NCI-H146 treated with DMSO at 0.1 percent for 48 hours (cell line): ENCODE measurements around the gene ZCCHC9.
"Not testable (repeated sequence)": the region's sequence is repeated elsewhere in the genome, so short reads cannot be mapped to it uniquely, and the experiment has no call there.

Experiments used
- DNase-seq: peaks from one replicate; lab custom pipeline; 2025; ENCODE audit not compliant: unreplicated experiment; lab: John Stamatoyannopoulos, UW

Gene ZCCHC9, protein sequence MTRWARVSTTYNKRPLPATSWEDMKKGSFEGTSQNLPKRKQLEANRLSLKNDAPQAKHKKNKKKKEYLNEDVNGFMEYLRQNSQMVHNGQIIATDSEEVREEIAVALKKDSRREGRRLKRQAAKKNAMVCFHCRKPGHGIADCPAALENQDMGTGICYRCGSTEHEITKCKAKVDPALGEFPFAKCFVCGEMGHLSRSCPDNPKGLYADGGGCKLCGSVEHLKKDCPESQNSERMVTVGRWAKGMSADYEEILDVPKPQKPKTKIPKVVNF

DNA sequence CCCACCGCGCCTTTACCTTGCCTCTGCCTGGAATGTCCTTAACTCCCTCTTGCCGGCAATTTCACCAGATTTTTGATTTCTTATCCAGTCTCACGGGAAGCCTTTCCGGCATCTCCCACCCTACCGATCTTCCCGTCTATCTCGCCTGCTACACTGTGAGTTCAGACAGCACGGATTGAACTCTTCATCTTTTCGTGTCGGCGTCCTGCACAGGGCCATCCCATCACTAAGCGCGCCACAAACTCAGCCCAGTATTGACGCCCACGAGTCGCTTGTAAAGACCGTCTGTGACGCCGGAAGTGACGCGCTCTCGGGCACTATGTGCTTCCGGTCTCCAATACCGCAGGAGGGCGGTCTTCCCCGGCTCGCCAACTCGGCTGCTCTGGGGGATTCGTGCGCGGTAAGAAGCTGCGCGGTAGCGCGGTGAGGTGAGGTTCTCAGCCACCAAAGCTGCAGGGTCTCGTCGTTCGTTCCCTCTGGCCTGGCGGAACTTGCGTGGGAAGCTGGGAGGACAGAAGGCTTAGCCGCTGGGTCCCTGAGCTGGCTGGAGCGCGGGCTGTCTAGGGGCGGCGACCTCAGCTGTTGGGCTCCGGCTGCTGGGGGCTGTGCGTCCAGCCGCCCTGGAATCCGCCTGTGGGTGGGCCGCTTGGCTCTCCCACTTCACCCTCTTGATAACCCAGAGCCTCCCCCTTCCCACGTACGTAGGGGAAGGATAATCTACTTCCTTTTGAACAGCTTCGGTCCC, at the start of gene ZCCHC9:
TSS of gene ZCCHC9 (plus strand) at position 317 of the 745 bp plus-strand sequence. CDS start 3,171 bp downstream, outside the sequence.
- DNase-seq: peak; percentile 38

DNA sequence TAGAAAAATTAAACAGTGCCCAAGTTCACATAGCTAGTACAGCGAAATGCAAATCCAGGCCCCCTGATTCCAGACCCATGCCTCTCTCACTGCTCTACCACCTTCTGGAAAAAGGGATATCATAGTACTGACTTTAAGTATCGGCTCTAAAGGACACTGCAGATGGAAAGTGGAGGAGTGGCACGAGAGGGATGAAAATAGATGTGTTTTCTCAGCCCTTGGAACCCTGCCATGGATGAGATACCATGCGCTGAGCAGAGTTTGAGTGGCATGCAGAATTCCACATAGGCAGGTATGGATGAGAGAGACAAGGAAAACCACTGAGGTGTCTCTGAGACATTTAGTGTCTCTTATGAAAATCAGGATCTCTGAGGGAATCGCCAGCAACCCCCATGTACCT, 49.5 kb upstream of the ZCCHC9 start:
- no peak for DNase-seq

- DNase-seq: no peak
Measured at GRCh38 chr5:81252904-81253303, 48.5 kb upstream of the ZCCHC9 start.

DNA sequence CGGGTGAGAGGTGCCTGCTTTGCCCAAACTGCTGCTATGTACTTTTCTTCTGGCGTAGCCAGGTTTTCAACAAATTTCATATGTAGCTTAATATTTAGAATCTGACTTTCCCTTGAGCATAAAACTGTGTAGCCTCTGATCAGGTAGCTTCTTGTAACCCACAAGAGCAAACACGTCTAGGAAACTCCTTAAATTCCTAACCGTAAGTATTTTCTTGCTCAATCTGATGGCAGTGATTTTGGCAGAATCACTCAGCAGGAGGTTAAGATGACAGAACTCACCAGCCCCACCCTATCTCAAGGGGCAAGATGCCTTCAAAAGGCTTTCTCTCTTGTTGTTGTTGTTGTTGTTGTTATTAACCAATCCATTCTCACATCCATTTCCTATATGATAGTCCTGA, 47.5 kb upstream of the ZCCHC9 start:
- no peak for DNase-seq

GRCh38 chr5:81254886-81255559, 46.4 kb upstream of the ZCCHC9 start:
- DNase-seq: no peak

DNA sequence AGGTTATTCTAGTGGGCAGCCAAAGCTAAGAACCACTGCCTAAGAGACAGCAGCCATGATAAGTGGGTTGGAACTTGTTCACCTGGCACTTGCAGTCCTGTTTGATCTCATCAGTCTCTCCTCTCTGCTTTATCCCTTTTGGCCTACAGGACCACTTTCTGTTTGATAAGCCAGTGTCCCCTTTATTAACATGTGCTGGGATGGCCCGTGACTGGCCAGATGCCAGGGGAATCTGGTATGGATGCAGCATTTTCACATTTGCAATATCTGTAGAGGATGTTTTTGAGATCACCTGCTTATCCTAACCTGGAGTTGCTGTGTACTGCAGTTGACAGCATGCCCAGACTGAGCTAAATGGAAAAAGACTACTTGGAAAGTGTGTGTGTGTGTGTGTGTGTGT, 44.6 kb upstream of the ZCCHC9 start:
- DNase-seq: no peak

- DNase-seq: not testable (repeated sequence)
Measured at GRCh38 chr5:81262796-81263195, 38.6 kb upstream of the ZCCHC9 start.

DNA sequence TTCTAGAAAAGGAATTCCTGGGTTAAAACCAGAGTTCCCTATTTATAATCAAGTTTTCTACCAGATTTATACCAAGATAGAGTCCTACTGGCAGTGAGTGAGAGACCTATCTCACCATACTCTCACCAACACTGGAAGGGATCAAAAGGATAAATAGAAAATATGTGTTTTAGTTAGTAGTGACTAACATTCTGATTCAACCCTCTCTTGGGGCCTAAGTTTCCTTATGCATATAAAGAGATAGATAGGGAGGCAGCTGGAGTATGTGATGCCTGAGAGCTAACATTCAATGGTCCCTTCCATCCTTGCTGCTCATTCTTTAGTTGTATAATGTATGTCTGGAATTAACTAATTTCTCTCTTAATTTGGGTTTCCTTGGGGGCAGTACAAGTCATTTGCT, 36.3 kb upstream of the ZCCHC9 start:
- no peak for DNase-seq

DNA sequence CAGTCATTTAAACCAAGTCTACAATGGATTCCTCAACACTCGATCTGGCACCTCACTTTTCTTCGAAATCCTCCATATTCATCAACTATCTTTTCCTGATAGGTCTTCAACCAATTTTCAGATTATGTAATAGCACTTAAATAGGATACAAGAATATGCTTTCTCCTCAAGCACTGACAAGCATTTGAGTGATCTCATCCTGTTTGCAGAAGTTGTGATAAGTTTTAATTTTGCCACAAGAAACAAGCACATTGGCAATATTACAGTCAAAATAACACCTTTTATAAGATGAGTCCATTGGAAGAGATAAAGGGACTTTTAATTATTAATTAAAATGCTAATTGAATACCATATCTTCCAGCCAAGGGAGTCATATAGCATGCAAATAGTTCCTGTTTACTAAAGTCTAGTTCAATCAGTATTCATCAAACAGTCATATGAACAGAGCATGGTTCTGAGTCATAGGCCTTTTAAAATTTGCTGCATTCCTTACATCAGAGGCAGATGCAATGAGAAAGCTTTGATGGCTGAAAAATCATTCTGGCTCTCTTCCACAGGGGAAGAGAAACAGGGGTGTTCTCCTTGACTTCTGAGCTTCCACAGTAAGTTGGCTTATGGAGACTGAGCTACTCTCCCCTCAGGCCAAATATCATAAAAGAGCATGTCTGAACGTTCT, 32.7 kb upstream of the ZCCHC9 start:
- no peak for DNase-seq

DNA sequence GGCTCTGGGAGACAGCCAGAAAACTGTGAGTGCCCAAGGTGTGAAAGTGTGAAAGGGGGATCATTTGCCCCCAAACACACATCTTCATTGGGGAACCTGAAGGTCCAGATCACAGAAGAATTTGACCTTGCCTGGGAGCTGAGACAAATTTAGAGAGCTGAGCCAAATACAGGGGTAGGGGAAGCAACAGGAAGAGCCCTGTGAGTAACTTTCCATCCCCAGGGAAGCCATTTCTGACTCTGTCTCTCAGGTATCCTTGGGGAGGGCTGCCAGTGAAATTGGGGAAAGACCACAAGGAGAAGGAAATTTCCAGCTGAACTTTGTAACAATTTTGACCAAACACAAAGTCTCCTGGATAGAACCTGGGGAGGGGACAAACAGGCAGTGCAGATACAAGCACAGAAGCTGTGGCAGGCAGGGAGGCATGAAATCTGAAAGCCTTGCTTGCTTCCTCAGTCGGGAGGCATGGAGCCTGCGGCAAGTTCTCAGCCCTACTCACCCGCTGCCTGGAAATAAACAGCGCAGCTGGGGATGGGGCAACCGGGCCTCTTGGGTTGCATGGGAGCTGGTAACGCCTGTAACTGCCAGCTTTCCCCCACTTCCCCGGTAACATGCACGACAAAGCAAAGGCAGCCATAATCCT, 31.5 kb upstream of the ZCCHC9 start:
- no peak for DNase-seq

- peak; percentile 65 for DNase-seq
Measured at GRCh38 chr5:81270394-81271027, 30.9 kb upstream of the ZCCHC9 start.

- no peak for DNase-seq
Measured at GRCh38 chr5:81283976-81284375, 17.4 kb upstream of the ZCCHC9 start.

- DNase-seq: no peak
Measured at GRCh38 chr5:81286059-81286617, 15.2 kb upstream of the ZCCHC9 start.

GRCh38 chr5:81288021-81288433, 13.4 kb upstream of the ZCCHC9 start:
- no peak for DNase-seq

DNA sequence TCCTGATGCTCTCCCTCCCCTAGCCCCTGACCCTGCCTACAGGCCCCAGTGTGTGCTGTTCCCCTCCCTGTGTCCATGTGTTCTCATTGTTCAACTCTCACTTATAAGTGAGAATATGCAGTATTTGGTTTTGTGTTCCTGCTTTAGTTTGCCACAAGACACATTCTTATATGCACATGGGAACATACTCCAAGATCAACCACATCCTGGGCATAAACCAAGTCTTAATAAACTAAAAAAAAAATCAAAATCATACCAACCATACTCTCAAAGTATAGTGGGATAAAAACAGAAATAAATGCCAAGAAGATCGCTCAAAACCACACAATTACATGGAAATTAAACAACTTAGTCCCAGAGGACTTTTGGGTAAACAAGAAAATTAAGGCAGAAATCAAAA, 11.2 kb upstream of the ZCCHC9 start:
- no peak for DNase-seq

GRCh38 chr5:81292130-81292529, 9.3 kb upstream of the ZCCHC9 start:
- DNase-seq: no peak

DNA sequence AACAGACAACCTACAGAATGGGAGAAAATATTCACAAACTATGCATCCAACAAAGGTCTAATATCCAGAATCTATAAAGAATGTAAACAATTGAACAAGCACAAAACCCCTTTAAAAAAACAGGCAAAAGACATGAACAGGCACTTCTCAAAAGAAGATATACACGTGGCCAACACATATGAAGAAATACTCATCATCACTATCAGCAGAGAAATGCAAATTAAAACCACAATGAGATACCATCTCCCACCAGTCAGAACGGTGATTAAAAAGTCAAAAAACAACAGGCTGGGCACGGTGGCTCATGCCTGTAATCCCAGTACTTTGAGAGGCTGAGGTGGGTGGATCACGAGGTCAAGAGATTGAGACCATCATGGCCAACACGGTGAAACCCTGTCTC, 7.4 kb upstream of the ZCCHC9 start:
- DNase-seq: not testable (repeated sequence)

DNA sequence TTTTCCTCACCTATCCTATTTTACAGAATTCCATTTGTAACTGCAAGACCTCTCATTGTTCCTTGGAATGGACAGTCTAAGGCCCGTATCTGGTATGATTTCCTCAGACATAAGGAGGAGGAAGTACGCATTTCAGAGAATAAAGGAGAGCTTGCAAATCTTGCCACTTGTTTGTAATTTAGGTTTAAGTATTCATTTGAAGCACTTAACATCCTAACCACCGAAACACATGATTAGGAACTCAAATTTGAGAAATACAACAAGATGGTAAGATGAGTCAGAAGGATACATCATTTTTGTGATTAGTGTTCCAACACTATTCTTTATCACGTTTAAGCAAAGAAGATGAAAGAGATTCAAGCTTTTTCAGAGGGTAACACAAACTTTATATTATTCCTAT, 3.9 kb upstream of the ZCCHC9 start:
- DNase-seq: no peak

- no peak for DNase-seq
Measured at GRCh38 chr5:81300921-81301270, 491 bp upstream of the ZCCHC9 start.

DNA sequence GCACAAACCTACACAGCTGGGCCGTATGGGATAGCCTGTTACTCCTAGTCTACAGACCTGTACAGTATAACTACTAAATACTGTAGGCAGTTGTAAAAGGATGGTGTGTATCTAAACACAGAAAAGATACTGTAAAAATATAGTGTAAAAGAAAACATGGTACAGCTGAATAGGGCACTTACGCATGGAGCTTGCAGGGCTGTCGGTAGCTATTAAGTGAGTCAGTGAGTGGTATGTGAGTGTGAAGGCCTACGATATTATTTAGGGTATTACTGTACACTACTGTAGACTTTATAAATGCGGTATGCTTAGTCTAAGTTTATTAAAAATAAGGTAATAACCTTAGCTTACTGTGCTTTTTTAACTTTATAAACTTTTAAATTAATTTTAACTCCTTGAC, 1.2 kb downstream of the ZCCHC9 start:
- no peak for DNase-seq
